ENCODE data around the gene TAB3. TPM values are rescaled to one million over a fixed set of nuclear protein-coding genes. Genes with fewer than 3 reads are reported as not detected.

The TAB3 gene
- total and polyA plus RNA-seq, 9 of the 15 experiments (the other 6 are each of a cell fraction or from before 2014, with no cell fraction given) = 2.4 to 31.1 (median 15.5) TPM

- H3K27me3 ChIP-seq (ENCODE audit: control insufficient read depth in 2 of 2, insufficient read depth in 2 of 2, low read length in 2 of 2) = no peaks in the 10 kb centered on the region
- intact Hi-C loops (cut with micrococcal nuclease) = no loop called here
- no peak overlapping the region for H3K4me3 ChIP-seq
- ChIA-PET CTCF (ENCODE audit: low intra/inter-chr PET ratio) (no interaction called here), POLR2A (no interaction called here)
- H3K9me3 ChIP-seq (replicated peaks; ENCODE audit: control insufficient read depth, insufficient read depth, low read depth, low read length) = no peaks in the 10 kb centered on the region
- H3K9ac ChIP-seq (ENCODE audit: insufficient read depth in 1 of 2, low read depth in 2 of 2, low read length in 2 of 2) = no peak overlapping the region
- WGBS (ENCODE audit: insufficient coverage, low coverage, missing lambda C conversion rate) = 52% methylated on average over 2 of the region's 3 CpGs
- TF ChIP-seq ZNF699 (CRISPR knock-in tag; IDR thresholded peaks at IDR 0.05; ENCODE audit: insufficient replicate concordance) = no peak
- H3K36me3 ChIP-seq (ENCODE audit: control insufficient read depth, insufficient read depth, low read length) = no peaks in the 10 kb centered on the region
- BruUV-seq (replicated peaks) = no TSS peak
- no peak overlapping the region for H2AFZ ChIP-seq (ENCODE audit: low read depth, low read length)
- H3K9me1 ChIP-seq (ENCODE audit: control insufficient read depth, insufficient read depth, low read length) = no peaks in the 10 kb centered on the region
- H3K4me1 ChIP-seq (replicated peaks in 1 of 2; ENCODE audit: control insufficient read depth in 2 of 2, insufficient read depth in 2 of 2, low read length in 2 of 2) = no peaks in the 10 kb centered on the region
- no peaks in the 10 kb centered on the region for H4K20me1 ChIP-seq (replicated peaks; ENCODE audit: control insufficient read depth, insufficient read depth, low read length)
- in situ Hi-C loops (cut with MboI) = no loop called here
- H3K79me2 ChIP-seq (ENCODE audit: control insufficient read depth, insufficient read depth, low read length) = no peaks in the 10 kb centered on the region
- FAIRE-seq (no peak), ATAC-seq (no peak), DNase-seq (ENCODE audit: extremely low read depth in 1 of 4, low spot score in 3 of 4) (no peak)
- H3K4me2 ChIP-seq (ENCODE audit: insufficient read depth, low read length) = no peak overlapping the region
- no peak overlapping the region for H3K27ac ChIP-seq (ENCODE audit: extremely low read depth, low read depth, low read length)
Measured at GRCh38 chrX:30920271-30920670, 31.2 kb upstream of the TAB3 start.

DNA sequence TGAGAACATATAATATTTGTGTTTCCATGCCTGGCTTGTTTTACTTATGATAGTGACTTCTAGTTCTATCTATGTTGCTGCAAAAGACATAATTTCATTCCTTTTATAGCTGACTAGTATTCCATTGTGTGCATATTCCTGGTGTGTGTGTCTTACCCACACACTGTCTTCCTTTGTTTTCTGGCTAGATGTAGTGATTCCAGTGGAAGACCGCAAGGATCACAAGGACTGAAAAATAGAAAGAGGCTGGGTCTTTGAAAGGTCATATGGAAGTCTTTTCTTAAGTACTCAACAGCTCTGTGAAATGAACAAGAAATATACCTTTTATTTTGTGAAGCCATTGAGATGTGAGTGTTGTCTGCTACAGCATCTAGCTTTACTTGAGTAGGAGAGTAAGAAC, 29.4 kb upstream of the TAB3 start:
- Histone ChIP-seq H3K27ac (ENCODE audit: extremely low read depth, low read depth, low read length) (no peak overlapping the region), H3K79me2 (ENCODE audit: control insufficient read depth, insufficient read depth, low read length) (no peaks in the 10 kb centered on the region), H3K9me3 (replicated peaks; ENCODE audit: control insufficient read depth, insufficient read depth, low read depth, low read length) (no peaks in the 10 kb centered on the region), H3K4me1 (replicated peaks in 1 of 2; ENCODE audit: control insufficient read depth in 2 of 2, insufficient read depth in 2 of 2, low read length in 2 of 2) (no peaks in the 10 kb centered on the region; a peak in 1 of 5 replicates), H3K4me3 (no peak overlapping the region), H3K27me3 (ENCODE audit: control insufficient read depth in 2 of 2, insufficient read depth in 2 of 2, low read length in 2 of 2) (no peaks in the 10 kb centered on the region), H3K36me3 (ENCODE audit: control insufficient read depth, insufficient read depth, low read length) (no peaks in the 10 kb centered on the region), H4K20me1 (replicated peaks; ENCODE audit: control insufficient read depth, insufficient read depth, low read length) (no peaks in the 10 kb centered on the region), H3K9me1 (ENCODE audit: control insufficient read depth, insufficient read depth, low read length) (no peaks in the 10 kb centered on the region), H3K4me2 (ENCODE audit: insufficient read depth, low read length) (no peak overlapping the region), H3K9ac (ENCODE audit: insufficient read depth in 1 of 2, low read depth in 2 of 2, low read length in 2 of 2) (no peak overlapping the region), H2AFZ (ENCODE audit: low read depth, low read length) (no peak overlapping the region)
- FAIRE-seq (no peak), DNase-seq (ENCODE audit: extremely low read depth in 1 of 4, low spot score in 3 of 4) (no peak), ATAC-seq (no peak)
- no TSS peak for BruUV-seq (replicated peaks)
- POLR2A ChIA-PET = no interaction called here
- WGBS (ENCODE audit: insufficient coverage, low coverage, missing lambda C conversion rate) = 31% methylated on average over 1 of the region's 1 CpG
- intact Hi-C loops (cut with micrococcal nuclease) = no loop called here
- CTCF ChIA-PET (ENCODE audit: low intra/inter-chr PET ratio) = no interaction called here
- TF ChIP-seq NEUROD1 (IDR thresholded peaks at IDR 0.05; ENCODE audit: borderline replicate concordance, low read depth, low read length, partially characterized antibody) (no peak), ZNF780A (CRISPR knock-in tag; IDR thresholded peaks at IDR 0.05) (no peak), KLF10 (CRISPR knock-in tag; IDR thresholded peaks at IDR 0.05) (no peak), KAT8 (IDR thresholded peaks at IDR 0.05; ENCODE audit: low read depth) (no peak), HDGF (IDR thresholded peaks at IDR 0.05) (no peak), POLR2B (IDR thresholded peaks at IDR 0.05; ENCODE audit: low read depth, partially characterized antibody) (no peak), HEY1 (CRISPR knock-in tag; IDR thresholded peaks at IDR 0.05; ENCODE audit: borderline replicate concordance) (no peak), E2F8 (IDR thresholded peaks at IDR 0.05; ENCODE audit: low read depth, partially characterized antibody) (no peak), TRIM24 (IDR thresholded peaks at IDR 0.05) (no peak)
- in situ Hi-C loops (cut with MboI) = no loop called here
